ENCODE measurements around the gene MAGEB18.

Gene MAGEB18

DNA sequence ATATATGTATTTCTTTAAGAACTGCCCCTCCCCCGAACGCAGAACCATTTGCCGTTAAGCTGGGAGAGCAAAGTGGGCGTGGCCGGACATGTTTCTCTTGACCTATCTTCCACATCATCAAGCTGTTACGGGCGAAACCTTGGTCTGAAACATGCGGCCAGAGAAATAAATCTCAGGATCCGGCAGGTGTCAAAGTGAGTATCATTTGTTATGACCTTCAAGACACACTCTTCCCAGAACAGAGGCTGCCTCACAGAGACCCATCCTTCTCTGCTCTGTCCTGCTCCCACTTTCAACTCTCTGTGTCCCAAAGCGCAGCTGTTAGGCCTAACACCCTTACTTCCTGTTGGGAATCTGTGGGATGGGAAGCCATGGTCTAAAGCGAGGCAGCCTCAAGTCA, at the start of gene MAGEB18:
Gene MAGEB18 (plus strand): TSS at position 70 of the 400 bp plus-strand sequence. CDS start 643 bp downstream, outside the sequence.
- no peak for DNase-seq

DNA sequence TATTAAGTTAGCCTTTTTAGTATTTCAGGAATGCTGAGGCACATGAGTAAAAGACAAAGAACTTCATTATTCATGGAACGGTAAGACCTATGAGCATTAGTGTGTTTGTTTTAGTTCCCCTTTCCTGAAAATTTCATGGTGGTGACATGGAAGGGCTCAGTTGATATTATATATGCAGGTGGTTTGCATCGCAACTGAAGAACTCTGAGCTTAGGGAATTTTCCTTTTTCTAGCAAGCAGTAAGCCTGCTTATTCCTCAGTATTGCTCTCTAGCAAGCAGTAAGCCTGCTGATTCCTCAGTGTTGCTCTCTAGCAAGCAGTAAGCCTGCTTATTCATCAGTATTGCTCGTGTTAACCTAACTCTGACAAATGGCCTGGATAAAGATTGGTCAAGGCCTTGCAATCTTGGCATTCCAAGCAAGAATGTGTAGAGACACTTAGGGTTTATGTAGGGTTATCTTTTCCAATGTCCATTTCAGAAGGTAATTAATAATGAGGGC, 37.7 kb upstream of the MAGEB18 start:
- DNase-seq, result no peak

DNA sequence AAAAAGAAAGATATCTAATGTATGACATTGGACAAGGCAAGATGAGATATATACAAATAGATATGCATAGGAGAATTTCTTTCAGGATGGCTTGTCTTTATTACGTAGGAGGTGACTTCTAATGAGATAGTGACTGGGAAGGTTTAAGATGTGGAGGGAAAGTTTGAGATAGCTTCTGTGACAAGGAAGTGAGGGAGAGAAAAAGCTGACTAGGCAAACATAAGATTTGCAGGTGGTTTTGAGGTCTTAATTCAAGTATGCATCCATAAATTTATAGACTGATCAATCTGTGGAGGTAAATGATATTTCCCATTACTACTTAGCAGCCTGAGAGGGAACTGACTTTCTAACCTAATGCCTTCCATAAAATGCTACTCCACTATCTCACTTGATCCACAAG, 29.0 kb upstream of the MAGEB18 start:
- no peak for DNase-seq

DNA sequence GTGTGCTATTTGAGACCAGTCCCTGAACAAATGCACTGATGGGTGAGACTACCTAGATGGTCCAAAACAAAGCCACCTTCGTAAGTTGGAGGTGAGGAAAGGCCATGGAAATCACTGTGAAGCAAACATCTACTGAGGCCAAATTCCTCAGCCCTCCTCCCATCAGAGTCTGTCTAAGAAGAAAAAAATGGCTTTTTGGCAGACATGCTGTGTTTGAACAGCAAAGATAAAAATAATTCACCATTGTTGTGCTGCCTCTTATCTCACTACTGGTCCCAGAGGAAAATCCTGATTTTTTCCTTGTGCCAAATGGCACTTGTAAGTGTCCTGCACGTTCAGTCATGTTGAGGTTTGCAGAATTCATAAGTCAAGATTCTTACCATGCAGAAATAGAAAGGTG, 7.9 kb downstream of the MAGEB18 start:
- no peak for DNase-seq

DNA sequence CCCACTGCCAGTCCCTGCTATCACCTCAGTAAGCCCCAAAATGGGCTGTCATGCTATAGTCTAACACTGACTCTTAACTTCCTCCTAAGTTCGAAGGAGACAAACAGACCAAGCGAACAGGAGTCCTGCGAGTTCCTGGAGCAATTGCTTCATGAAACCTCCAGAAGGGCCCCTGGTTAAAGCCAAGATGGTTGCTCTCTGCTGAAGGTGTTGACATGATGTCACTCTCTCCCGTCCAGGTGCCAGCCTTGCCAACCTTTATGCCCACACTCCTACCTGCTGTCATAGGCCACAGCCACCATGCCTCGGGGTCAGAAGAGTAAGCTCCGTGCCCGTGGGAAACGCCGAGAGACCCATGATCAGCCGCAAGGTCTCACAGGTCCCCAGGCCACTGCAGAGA, 22.2 kb downstream of the MAGEB18 start, which contains the start of gene MAGEB6B:
Gene MAGEB6B (plus strand): TSS at position 301 of the 400 bp plus-strand sequence. CDS start 0 bp downstream, at position 301.
- DNase-seq, result no peak
